WI38 (cell line): ENCODE measurements around the gene SEPTIN5.

ENCODE experiments used
- H3K4me3 ChIP-seq: 2 replicates; pipeline ENCODE4 v1.5.1; 2011; ENCODE audit warnings: low read depth, mild to moderate bottlenecking, control low read depth, low read length
- TF ChIP-seq, protein P1 (sequence below): IDR thresholded peaks from 2 replicates; pipeline ENCODE4 v1.5.1; 2012; ENCODE audit warnings: low read depth, mild to moderate bottlenecking, control low read depth, low read length

Gene SEPTIN5

DNA sequence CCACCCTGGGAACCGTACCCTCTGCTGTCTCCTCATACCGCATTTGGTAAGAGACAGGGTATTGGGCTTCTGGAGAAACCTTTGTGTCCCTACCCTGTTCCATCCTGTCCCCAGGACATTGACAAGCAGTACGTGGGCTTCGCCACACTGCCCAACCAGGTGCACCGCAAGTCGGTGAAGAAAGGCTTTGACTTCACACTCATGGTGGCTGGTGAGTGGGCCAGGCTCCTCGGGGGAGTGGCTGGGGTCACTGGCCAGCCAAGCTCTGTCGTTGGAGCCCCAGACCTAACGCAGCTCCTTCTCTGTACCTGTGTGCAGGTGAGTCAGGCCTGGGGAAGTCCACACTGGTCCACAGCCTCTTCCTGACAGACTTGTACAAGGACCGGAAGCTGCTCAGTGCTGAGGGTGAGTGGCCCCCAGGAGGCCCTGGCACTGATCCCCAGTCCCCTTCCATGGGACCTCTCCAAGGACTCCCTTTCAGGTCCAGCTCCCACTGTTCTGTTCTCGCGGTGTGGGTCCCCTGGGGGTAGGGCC lies 5.3 kb downstream of the SEPTIN5 start:
- TF ChIP-seq, protein P1, sequence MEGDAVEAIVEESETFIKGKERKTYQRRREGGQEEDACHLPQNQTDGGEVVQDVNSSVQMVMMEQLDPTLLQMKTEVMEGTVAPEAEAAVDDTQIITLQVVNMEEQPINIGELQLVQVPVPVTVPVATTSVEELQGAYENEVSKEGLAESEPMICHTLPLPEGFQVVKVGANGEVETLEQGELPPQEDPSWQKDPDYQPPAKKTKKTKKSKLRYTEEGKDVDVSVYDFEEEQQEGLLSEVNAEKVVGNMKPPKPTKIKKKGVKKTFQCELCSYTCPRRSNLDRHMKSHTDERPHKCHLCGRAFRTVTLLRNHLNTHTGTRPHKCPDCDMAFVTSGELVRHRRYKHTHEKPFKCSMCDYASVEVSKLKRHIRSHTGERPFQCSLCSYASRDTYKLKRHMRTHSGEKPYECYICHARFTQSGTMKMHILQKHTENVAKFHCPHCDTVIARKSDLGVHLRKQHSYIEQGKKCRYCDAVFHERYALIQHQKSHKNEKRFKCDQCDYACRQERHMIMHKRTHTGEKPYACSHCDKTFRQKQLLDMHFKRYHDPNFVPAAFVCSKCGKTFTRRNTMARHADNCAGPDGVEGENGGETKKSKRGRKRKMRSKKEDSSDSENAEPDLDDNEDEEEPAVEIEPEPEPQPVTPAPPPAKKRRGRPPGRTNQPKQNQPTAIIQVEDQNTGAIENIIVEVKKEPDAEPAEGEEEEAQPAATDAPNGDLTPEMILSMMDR: no peak
- H3K4me3 ChIP-seq: peak overlapping the region; percentile 62; the same call in 1 of the 2 replicates

DNA sequence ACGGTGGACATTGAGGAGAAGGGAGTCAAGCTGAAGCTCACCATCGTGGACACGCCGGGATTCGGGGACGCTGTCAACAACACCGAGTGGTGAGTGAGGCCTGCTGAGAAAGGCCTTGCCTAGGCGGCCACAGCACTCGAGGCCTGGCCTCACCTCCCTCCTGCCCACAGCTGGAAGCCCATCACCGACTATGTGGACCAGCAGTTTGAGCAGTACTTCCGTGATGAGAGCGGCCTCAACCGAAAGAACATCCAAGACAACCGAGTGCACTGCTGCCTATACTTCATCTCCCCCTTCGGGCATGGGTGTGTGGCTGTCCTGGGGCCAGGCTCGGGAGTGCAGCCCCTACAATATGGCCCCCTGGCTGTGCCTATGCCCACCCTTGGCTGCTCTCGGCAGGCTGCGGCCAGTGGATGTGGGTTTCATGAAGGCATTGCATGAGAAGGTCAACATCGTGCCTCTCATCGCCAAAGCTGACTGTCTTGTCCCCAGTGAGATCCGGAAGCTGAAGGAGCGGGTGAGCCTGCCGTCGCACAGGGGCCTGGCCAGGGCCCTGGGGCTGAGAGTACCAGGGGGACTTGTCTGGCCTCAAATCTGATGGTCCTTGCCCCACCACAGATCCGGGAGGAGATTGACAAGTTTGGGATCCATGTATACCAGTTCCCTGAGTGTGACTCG lies 6.0 kb downstream of the SEPTIN5 start:
- no peak overlapping the region for H3K4me3 ChIP-seq
- TF ChIP-seq, protein P1: no peak

DNA sequence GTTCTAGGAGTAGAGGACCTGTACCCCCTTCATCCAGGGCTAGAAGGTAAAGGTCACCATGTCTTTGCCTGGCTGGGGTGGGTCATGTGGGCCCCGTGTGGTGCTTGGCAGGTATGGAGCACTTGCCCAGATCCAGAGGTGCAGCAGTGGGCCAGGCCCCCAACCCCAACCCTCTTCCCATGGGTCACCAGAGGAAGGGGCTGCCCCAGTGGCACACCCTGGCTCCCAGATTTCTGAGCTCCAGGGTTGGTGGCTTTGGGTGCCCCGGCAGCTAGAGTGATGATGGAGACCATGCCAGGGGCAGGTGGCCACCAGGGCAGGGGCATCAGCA lies 6.7 kb downstream of the SEPTIN5 start:
- TF ChIP-seq, protein P1: no peak
- no peak overlapping the region for H3K4me3 ChIP-seq

DNA sequence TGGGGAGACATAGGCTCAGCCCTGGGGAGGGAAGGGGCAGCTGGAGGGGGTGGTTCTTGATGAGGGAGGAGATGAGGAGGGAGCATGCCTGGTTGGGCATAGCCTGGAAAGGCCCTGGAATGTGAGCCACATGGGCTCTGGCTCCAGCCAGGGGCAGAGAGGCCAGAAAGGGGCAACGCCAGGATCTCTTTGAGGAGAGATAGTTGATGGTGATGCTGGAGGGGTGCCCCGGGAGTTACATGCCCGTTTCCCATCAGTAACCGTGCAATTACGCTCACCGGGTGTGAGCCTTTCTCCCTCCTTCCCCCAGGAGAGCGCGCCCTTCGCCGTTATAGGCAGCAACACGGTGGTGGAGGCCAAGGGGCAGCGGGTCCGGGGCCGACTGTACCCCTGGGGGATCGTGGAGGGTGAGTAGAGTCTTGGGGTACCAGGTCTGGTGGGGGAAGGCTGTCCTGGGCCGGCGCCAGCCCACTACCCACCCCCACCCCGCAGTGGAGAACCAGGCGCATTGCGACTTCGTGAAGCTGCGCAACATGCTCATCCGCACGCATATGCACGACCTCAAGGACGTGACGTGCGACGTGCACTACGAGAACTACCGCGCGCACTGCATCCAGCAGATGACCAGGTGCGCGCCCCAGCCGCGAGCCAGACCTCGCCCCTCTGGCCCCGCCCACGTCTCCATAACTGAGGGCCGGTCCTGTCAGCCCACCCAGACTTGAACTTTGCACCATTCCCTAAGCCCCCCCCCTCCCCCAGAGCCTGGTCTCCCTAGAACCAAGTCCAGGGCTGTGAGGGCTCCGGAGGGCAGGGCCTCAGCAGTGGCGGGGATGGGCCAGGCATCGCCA lies 7.3 kb downstream of the SEPTIN5 start:
- TF ChIP-seq, protein P1: no peak
- H3K4me3 ChIP-seq: no peak overlapping the region

DNA sequence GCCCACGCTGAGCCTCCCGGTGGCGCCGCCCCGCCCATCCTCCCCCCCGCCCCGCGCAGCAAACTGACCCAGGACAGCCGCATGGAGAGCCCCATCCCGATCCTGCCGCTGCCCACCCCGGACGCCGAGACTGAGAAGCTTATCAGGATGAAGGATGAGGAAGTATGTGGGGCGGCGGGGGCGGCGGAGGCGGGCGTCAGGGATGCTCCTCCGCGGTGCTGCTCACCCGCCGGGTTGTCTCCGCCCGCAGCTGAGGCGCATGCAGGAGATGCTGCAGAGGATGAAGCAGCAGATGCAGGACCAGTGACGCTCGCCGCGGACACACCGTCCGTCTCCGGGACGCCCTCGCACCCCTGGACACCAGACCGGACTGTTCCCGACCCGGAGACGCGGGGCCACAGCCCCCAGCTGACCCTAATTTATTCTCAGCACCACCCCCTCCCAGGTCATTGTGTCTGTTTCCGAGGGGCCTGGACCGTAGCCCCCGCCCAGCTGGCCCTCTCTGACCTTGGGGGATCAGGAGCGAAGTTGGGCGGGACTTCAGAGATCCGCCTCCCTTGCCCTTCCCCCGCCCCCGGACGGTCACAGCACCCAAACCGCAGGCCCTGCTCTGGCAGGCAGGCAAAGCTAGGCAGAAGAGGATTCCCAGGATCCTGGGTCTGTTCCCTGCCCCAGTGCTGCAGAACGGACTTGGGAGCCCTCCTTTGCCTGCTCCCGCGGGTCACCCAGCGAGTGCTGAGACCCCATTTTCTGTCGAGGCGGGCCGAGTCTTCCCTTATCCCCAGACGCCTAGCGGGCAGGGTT lies 8.1 kb downstream of the SEPTIN5 start:
- TF ChIP-seq, protein P1: no peak
- H3K4me3 ChIP-seq: no peak overlapping the region

DNA sequence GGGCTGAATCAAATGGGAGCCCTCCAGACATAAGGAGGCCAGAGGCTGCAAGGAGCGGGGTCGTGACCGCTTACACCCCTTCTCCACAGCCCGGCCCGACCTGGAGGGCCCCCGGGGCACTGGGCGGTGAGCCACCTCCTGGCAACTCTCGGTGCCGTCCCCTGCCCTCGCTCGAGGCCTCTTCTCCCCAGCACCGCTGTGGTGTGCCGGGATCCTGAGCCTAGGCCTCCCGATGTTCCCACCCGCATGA lies 8.6 kb downstream of the SEPTIN5 start:
- no peak overlapping the region for H3K4me3 ChIP-seq
- TF ChIP-seq, protein P1: no peak
